Brain microvascular endothelial cell (primary cell): ENCODE results near the gene E2F7.

Source experiments
- DNase-seq: peaks from one replicate; pipeline ENCODE4 v3.0.0-alpha.2; 2020
- H3K27ac ChIP-seq: fragments of 250-450 bp; sonication (Bioruptor Pico); 2 replicates; pipeline ENCODE4 v1.5.1; 2020; ENCODE audit warnings: mild to moderate bottlenecking, moderate library complexity
- H3K27me3 ChIP-seq: fragments of 250-450 bp; sonication (Bioruptor Pico); replicated peaks from 2 replicates; pipeline ENCODE4 v1.5.1; 2020; ENCODE audit warnings: mild to moderate bottlenecking
- H3K36me3 ChIP-seq: fragments of 250-450 bp; sonication (Bioruptor Pico); replicated peaks from 2 replicates; pipeline ENCODE4 v1.5.1; 2020; ENCODE audit warnings: mild to moderate bottlenecking
- H3K4me3 ChIP-seq: 2 replicates; pipeline ENCODE4 v1.5.1; 2011; ENCODE audit warnings: low read depth, mild to moderate bottlenecking, control low read depth, low read length, moderate library complexity
- CTCF ChIP-seq: IDR thresholded peaks from 2 replicates; pipeline ENCODE4 v1.5.1; 2011; ENCODE audit warnings: low read depth, mild to moderate bottlenecking, moderate library complexity, low read length, control low read depth, inconsistent platforms; ENCODE audit errors: missing control alignments
- in situ Hi-C: cut with HindIII; loops from 2 replicates; pipeline ENCODE4 v1.10.0; 2017; ENCODE audit warnings: low sequenced_read_pairs, low pct_ligation_motif_present

Gene E2F7

GRCh38 chr12:77065361-77066204 lies at the start of gene E2F7:
Gene E2F7 (minus strand): TSS chr12:77065569. CDS start chr12:77064635, 934 bp downstream.
- H3K36me3 ChIP-seq: no peaks in the 10 kb centered on the region
- TF ChIP-seq CTCF: no peak
- H3K27me3 ChIP-seq: no peaks in the 10 kb centered on the region
- peak within 1 kb of the TSS; percentile 71 for H3K27ac ChIP-seq
- in situ Hi-C loops: no loop called here
- DNase-seq: peak; percentile 81
- peak within 1 kb of the TSS; percentile 77 for H3K4me3 ChIP-seq

- Histone ChIP-seq H3K4me3 (no peak overlapping the region), H3K36me3 (no peaks in the 10 kb centered on the region), H3K27ac (no peak overlapping the region), H3K27me3 (no peaks in the 10 kb centered on the region)
- in situ Hi-C loops: no loop called here
- peak; percentile 41 for DNase-seq
- no peak for TF ChIP-seq CTCF
Observed at GRCh38 chr12:77113971-77114370, 48.6 kb upstream of the E2F7 start.

- in situ Hi-C loops: no loop called here
- Histone ChIP-seq H3K36me3 (no peaks in the 10 kb centered on the region), H3K27me3 (no peaks in the 10 kb centered on the region)
Observed at GRCh38 chr12:77108707-77109106, 43.3 kb upstream of the E2F7 start.

GRCh38 chr12:77107121-77107520 lies 41.8 kb upstream of the E2F7 start:
- Histone ChIP-seq H3K27me3 (no peaks in the 10 kb centered on the region), H3K27ac (no peak overlapping the region), H3K4me3 (no peak overlapping the region), H3K36me3 (no peaks in the 10 kb centered on the region)
- in situ Hi-C loops: no loop called here
- TF ChIP-seq CTCF: no peak
- DNase-seq: no peak

More at GRCh38 chr12:77108707-77109106, 43.3 kb upstream of the E2F7 start:
- no peak for TF ChIP-seq CTCF
- Histone ChIP-seq H3K4me3 (no peak overlapping the region), H3K27ac (no peak overlapping the region)
- DNase-seq: no peak

GRCh38 chr12:77104792-77105191 lies 39.4 kb upstream of the E2F7 start:
- H3K27ac ChIP-seq: peak overlapping the region; percentile 29
- H3K36me3 ChIP-seq: no peaks in the 10 kb centered on the region
- no peak for DNase-seq
- in situ Hi-C loops: no loop called here
- no peak for TF ChIP-seq CTCF
- H3K4me3 ChIP-seq: no peak overlapping the region
- no peaks in the 10 kb centered on the region for H3K27me3 ChIP-seq

- H3K27ac ChIP-seq: peak overlapping the region; percentile 29
- TF ChIP-seq CTCF: no peak
- in situ Hi-C loops: no loop called here
Observed at GRCh38 chr12:77104286-77104685, 38.9 kb upstream of the E2F7 start.

More at GRCh38 chr12:77104286-77104685, 38.9 kb upstream of the E2F7 start:
- Histone ChIP-seq H3K27me3 (no peaks in the 10 kb centered on the region), H3K4me3 (no peak overlapping the region), H3K36me3 (no peaks in the 10 kb centered on the region)
- no peak for DNase-seq
